Upper lobe of right lung (tissue), 1 donor: ENCODE results near the gene EIF4E3. TPM values are rescaled to one million over a fixed set of nuclear protein-coding genes. Genes with fewer than 3 reads are reported as not detected.

ENCODE experiments used
- ATAC-seq: fragments of 200-7000 bp; cut with Tn5 transposase; one replicate; pipeline ENCODE4 v1.9.1; 2020; ENCODE audit warnings: mild to moderate bottlenecking, moderate library complexity
- DNase-seq: peaks from one replicate; pipeline ENCODE4 v3.0.0-alpha.2; 2020
- H3K27ac ChIP-seq: fragments of 200-600 bp; one replicate; pipeline ENCODE4 v1.8.0; 2022
- H3K27me3 ChIP-seq: fragments of 200-600 bp; one replicate; pipeline ENCODE4 v1.8.0; 2022; ENCODE audit warnings: mild to moderate bottlenecking
- H3K36me3 ChIP-seq: fragments of 200-600 bp; one replicate; pipeline ENCODE4 v1.8.0; 2022
- H3K4me1 ChIP-seq: fragments of 200-600 bp; one replicate; pipeline ENCODE4 v1.8.0; 2022
- H3K4me3 ChIP-seq: fragments of 200-600 bp; one replicate; pipeline ENCODE4 v1.8.0; 2022; ENCODE audit warnings: mild to moderate bottlenecking
- H3K9me3 ChIP-seq: fragments of 200-600 bp; one replicate; pipeline ENCODE4 v1.8.0; 2022
- intact Hi-C: fragments of 100-400 bp; cut with DNase I; formaldehyde crosslinking; loops from one replicate; pipeline ENCODE4 v1.11.0; 2022
- total RNA-seq: library from RNA; stranded (reverse); fragmentation: NEBNext Ultra II Directional; extraction: Animal tissue kit (Norgen Biotek cat#: 25700); gene quantifications from one replicate; pipeline ENCODE4 v1.2.1, GENCODE V29; 2021
- TF ChIP-seq, protein P1 (sequence below): fragments of 200-600 bp; IDR thresholded peaks from one replicate; pipeline ENCODE4 v1.8.0; 2022; ENCODE audit warnings: antibody characterized with exemption
- donor health status: DM: no; HTN: yes; CAD: no; lungs with severe emphysema.

EIF4E3 gene
- total RNA-seq, 1 donor from 2014 or later = 38.4 TPM

GRCh38 chr3:71728632-71729342 lies 3.6 kb upstream of the EIF4E3 start:
- intact Hi-C loops = no loop called here
- Histone ChIP-seq H3K27me3 (no peaks in the 10 kb centered on the region), H3K36me3 (no peaks in the 10 kb centered on the region), H3K27ac (no peak overlapping the region), H3K4me1 (peaks cover 9% of the 10 kb centered on the region), H3K9me3 (no peaks in the 10 kb centered on the region), H3K4me3 (no peak overlapping the region)
- TF ChIP-seq, protein P1, sequence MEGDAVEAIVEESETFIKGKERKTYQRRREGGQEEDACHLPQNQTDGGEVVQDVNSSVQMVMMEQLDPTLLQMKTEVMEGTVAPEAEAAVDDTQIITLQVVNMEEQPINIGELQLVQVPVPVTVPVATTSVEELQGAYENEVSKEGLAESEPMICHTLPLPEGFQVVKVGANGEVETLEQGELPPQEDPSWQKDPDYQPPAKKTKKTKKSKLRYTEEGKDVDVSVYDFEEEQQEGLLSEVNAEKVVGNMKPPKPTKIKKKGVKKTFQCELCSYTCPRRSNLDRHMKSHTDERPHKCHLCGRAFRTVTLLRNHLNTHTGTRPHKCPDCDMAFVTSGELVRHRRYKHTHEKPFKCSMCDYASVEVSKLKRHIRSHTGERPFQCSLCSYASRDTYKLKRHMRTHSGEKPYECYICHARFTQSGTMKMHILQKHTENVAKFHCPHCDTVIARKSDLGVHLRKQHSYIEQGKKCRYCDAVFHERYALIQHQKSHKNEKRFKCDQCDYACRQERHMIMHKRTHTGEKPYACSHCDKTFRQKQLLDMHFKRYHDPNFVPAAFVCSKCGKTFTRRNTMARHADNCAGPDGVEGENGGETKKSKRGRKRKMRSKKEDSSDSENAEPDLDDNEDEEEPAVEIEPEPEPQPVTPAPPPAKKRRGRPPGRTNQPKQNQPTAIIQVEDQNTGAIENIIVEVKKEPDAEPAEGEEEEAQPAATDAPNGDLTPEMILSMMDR = no peak
- no peak for ATAC-seq
- DNase-seq = no peak

- H3K36me3 ChIP-seq = no peaks in the 10 kb centered on the region
- DNase-seq = no peak
- no peaks in the 10 kb centered on the region for H3K27me3 ChIP-seq
- H3K4me3 ChIP-seq = peak overlapping the region; percentile 62
- ATAC-seq = no peak
- intact Hi-C loops = no loop called here
- H3K27ac ChIP-seq = no peak overlapping the region
- H3K4me1 ChIP-seq = peaks cover 22% of the 10 kb centered on the region
- TF ChIP-seq, protein P1 = no peak
- no peaks in the 10 kb centered on the region for H3K9me3 ChIP-seq
These were observed 944 bp upstream of the EIF4E3 start for GRCh38 chr3:71726146-71726545.

DNA sequence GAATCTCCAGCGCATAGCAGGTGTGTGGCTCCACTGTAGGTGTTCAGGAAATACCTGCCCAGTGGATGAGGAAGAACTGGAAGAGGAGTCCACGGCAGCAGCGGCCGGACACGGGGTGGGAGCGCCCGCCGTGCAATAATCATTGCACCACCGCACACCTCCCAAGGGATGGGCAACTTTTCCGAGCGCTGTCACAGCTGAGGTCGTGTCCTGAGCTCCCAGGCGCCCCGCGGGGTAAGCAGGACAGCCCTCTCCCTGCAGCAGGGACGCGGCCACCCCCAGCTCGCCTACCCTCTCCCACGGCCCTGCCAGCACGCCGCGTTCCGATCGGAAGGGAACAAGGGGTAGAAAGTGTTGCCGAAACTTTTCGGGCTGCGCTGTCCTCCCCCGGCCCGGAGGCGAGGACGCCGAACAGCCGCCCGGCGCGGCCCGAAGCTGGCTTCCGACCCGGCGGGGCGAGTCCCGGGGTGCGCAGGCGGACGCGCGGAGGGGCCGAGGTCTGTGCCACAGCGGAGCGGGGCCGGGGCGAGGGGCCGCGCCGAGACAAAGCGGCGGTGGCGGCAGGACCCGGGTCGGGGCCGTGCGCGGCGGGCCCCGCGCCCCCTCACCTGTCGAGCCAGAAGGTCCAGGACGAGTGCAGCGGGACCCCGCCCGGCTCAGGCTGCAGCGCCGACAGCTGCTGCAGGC lies 475 bp downstream of the EIF4E3 start:
- intact Hi-C loops = no loop called here
- Histone ChIP-seq H3K36me3 (no peaks in the 10 kb centered on the region), H3K4me1 (peaks cover 19% of the 10 kb centered on the region), H3K27me3 (no peaks in the 10 kb centered on the region), H3K4me3 (peak overlapping the region; percentile 70), H3K9me3 (no peaks in the 10 kb centered on the region), H3K27ac (peak overlapping the region; percentile 72)
- TF ChIP-seq, protein P1 = no peak
- ATAC-seq (peak; percentile 73), DNase-seq (peak; percentile 79)

DNA sequence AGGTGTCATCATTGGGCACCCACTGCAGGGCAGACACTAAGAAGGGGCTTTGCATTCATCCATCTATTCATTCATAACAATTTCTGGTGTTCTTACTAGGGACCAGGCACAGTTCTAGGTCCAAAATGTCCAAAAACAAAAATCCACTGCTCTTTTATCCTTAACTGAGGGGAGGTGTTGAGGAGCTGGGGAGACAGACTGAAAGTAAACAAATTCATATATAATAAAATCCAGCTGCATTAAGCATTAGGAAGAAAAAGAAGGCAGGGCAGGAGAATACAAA lies 1.1 kb downstream of the EIF4E3 start:
- peak overlapping the region; percentile 72 for H3K27ac ChIP-seq
- TF ChIP-seq, protein P1 = no peak
- H3K9me3 ChIP-seq = no peaks in the 10 kb centered on the region
- intact Hi-C loops = no loop called here
- ATAC-seq (no peak), DNase-seq (no peak)
- peaks cover 19% of the 10 kb centered on the region for H3K4me1 ChIP-seq
- H3K27me3 ChIP-seq = no peaks in the 10 kb centered on the region
- H3K36me3 ChIP-seq = no peaks in the 10 kb centered on the region
- peak overlapping the region; percentile 70 for H3K4me3 ChIP-seq

- DNase-seq = no peak
- intact Hi-C loops = no loop called here
- no peaks in the 10 kb centered on the region for H3K27me3 ChIP-seq
- H3K9me3 ChIP-seq = no peaks in the 10 kb centered on the region
- H3K27ac ChIP-seq = peak overlapping the region; percentile 72
- H3K36me3 ChIP-seq = no peaks in the 10 kb centered on the region
- H3K4me1 ChIP-seq = peaks cover 19% of the 10 kb centered on the region
- H3K4me3 ChIP-seq = peak overlapping the region; percentile 70
- ATAC-seq = no peak
- TF ChIP-seq, protein P1 = no peak
These were observed 1.6 kb downstream of the EIF4E3 start for GRCh38 chr3:71723452-71724170.
